GOT3 (cell line): Measurements from ENCODE around the gene EMC6.

Experiments
- DNase-seq: peaks from one replicate; lab custom pipeline; 2025; ENCODE audit warnings: mixed read lengths; lab: John Stamatoyannopoulos, UW

EMC6 gene

GRCh38 chr17:3668279-3669084, at the start of gene EMC6, which contains the start of gene TAX1BP3:
TSS of gene EMC6 (plus strand) at chr17:3668812. CDS start at chr17:3669147, 335 bp downstream.
TSS of gene TAX1BP3 (minus strand) at chr17:3668578. CDS start at chr17:3668526, 52 bp downstream.
- DNase-seq: peak; percentile 97

GRCh38 chr17:3621146-3621720, 47.4 kb upstream of the EMC6 start:
- DNase-seq: no peak

- no peak for DNase-seq
These were observed 45.5 kb upstream of the EMC6 start for GRCh38 chr17:3622977-3623594.

GRCh38 chr17:3626831-3627768, 41.5 kb upstream of the EMC6 start:
- no peak for DNase-seq

GRCh38 chr17:3627769-3628167, 40.8 kb upstream of the EMC6 start:
- DNase-seq: no peak

GRCh38 chr17:3630781-3631180, 37.8 kb upstream of the EMC6 start:
- no peak for DNase-seq

- no peak for DNase-seq
These were observed 36.3 kb upstream of the EMC6 start for GRCh38 chr17:3632287-3632686.

- DNase-seq: no peak
These were observed 33.0 kb upstream of the EMC6 start for GRCh38 chr17:3635474-3636153.

- peak; percentile 78 for DNase-seq
These were observed 32.3 kb upstream of the EMC6 start, which contains the start of the genes CTNS and SHPK for GRCh38 chr17:3636154-3636907. TSS of gene CTNS (plus strand) at chr17:3636760. CDS start at chr17:3640207, 3,447 bp downstream. TSS of gene SHPK (minus strand) at chr17:3636250. CDS start at chr17:3636219, 31 bp downstream.

GRCh38 chr17:3636908-3637373, 31.7 kb upstream of the EMC6 start:
- DNase-seq: no peak

- no peak for DNase-seq
These were observed 28.5 kb upstream of the EMC6 start for GRCh38 chr17:3639981-3640596.

- DNase-seq: no peak
These were observed 27.6 kb upstream of the EMC6 start for GRCh38 chr17:3641014-3641413.

- DNase-seq: no peak
These were observed 26.7 kb upstream of the EMC6 start for GRCh38 chr17:3641717-3642486.

GRCh38 chr17:3643889-3644349, 24.7 kb upstream of the EMC6 start:
- no peak for DNase-seq

- no peak for DNase-seq
These were observed 23.3 kb upstream of the EMC6 start for GRCh38 chr17:3645310-3645709.

- no peak for DNase-seq
These were observed 21.4 kb upstream of the EMC6 start for GRCh38 chr17:3647251-3647650.

GRCh38 chr17:3647769-3648555, 20.6 kb upstream of the EMC6 start:
- DNase-seq: no peak

- no peak for DNase-seq
These were observed 12.8 kb upstream of the EMC6 start for GRCh38 chr17:3655766-3656165.
